ENCODE data around the gene SYT3.

DNA sequence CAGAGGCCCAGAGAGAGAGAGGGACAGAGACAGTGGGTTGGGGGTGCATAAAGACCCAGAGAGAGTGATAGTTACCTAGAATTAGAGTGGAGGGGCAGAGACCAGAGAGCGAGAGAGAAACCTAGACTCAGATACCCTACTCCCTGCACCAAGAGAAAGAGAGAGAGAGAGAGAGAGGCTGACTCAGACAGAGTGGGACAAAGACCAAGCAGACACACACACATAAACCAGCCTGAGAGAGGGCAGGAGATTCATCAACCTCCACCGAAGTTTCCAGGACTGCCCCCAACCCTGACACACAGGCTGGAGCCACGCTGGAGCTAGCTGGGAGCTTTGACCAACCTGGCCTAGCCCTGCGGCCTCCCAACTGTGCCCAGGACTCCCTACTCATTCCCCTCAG, 12.9 kb downstream of the SYT3 start:
- TF ChIP-seq, protein P1, sequence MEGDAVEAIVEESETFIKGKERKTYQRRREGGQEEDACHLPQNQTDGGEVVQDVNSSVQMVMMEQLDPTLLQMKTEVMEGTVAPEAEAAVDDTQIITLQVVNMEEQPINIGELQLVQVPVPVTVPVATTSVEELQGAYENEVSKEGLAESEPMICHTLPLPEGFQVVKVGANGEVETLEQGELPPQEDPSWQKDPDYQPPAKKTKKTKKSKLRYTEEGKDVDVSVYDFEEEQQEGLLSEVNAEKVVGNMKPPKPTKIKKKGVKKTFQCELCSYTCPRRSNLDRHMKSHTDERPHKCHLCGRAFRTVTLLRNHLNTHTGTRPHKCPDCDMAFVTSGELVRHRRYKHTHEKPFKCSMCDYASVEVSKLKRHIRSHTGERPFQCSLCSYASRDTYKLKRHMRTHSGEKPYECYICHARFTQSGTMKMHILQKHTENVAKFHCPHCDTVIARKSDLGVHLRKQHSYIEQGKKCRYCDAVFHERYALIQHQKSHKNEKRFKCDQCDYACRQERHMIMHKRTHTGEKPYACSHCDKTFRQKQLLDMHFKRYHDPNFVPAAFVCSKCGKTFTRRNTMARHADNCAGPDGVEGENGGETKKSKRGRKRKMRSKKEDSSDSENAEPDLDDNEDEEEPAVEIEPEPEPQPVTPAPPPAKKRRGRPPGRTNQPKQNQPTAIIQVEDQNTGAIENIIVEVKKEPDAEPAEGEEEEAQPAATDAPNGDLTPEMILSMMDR (IDR thresholded peaks at IDR 0.05) = no peak
- TF ChIP-seq POLR2A (IDR thresholded peaks at IDR 0.05) (no peak), POLR2AphosphoS5 (IDR thresholded peaks at IDR 0.05) (no peak), EP300 (IDR thresholded peaks at IDR 0.05) (no peak)

Data from sigmoid colon (tissue), 4 donors.